H1 (cell line): ENCODE results near the gene CELF2. TPM values are rescaled to one million over a fixed set of nuclear protein-coding genes. Genes with fewer than 3 reads are reported as not detected.

Experiments
- CTCF ChIA-PET: fragments of 300-600 bp; sonication (Branson Sonifier 250); formaldehyde crosslinking; loops from one replicate; lab custom pipeline; 2021; ENCODE audit not compliant: partially characterized antibody; lab: Charles Lee
- POLR2A ChIA-PET: fragments of 300-600 bp; sonication (Branson Sonifier 250); formaldehyde crosslinking; loops from one replicate; lab custom pipeline; 2021; ENCODE audit warnings: inconsistent platforms; ENCODE audit not compliant: partially characterized antibody; lab: Charles Lee
- DNase-seq, 2 experiments: peaks; one replicate each; pipeline versions ENCODE4 v3.0.0 to v3.0.0-alpha.2; 2010 to 2022; ENCODE audit warnings: low spot score in 2 of 2, low read depth in 1 of 2, mixed read lengths in 1 of 2
- FAIRE-seq: peaks from 2 replicates; lab custom pipeline; 2011; peaks lifted over from hg19 to GRCh38; lab: Jason Lieb, UNC
- H2AFZ ChIP-seq: 2 replicates; pipeline ENCODE4 v1.8.1; 2012; ENCODE audit warnings: low read length, inconsistent platforms
- H2AK5ac ChIP-seq: 2 replicates; pipeline ENCODE4 v1.6.1; 2013; ENCODE audit warnings: low read depth, low read length
- H2BK120ac ChIP-seq: replicated peaks from 2 replicates; pipeline ENCODE3; 2013; ENCODE audit warnings: low read depth, low read length, inconsistent platforms
- H2BK12ac ChIP-seq: 2 replicates; pipeline ENCODE4 v1.6.1; 2013; ENCODE audit warnings: low read depth, low read length
- H2BK15ac ChIP-seq: 2 replicates; pipeline ENCODE4 v1.6.1; 2013; ENCODE audit warnings: low read length
- H2BK20ac ChIP-seq: 2 replicates; pipeline ENCODE4 v1.6.1; 2013; ENCODE audit warnings: low read length
- H2BK5ac ChIP-seq: 2 replicates; pipeline ENCODE4 v1.6.1; 2013; ENCODE audit warnings: low read depth, low read length
- H3K14ac ChIP-seq: 2 replicates; pipeline ENCODE4 v1.6.1; 2013; ENCODE audit warnings: inconsistent platforms; ENCODE audit not compliant: insufficient read length
- H3K18ac ChIP-seq: 2 replicates; pipeline ENCODE4 v1.6.1; 2013; ENCODE audit warnings: low read length; ENCODE audit errors: extremely low read depth
- H3K23ac ChIP-seq: 2 replicates; pipeline ENCODE4 v1.6.1; 2013; ENCODE audit warnings: inconsistent platforms; ENCODE audit not compliant: insufficient read length
- H3K23me2 ChIP-seq: 2 replicates; pipeline ENCODE4 v1.6.1; 2013; ENCODE audit warnings: low read depth, low read length
- H3K27ac ChIP-seq: 2 replicates; pipeline ENCODE4 v1.6.1; 2011; ENCODE audit warnings: low read depth, low read length, inconsistent platforms
- H3K27me3 ChIP-seq, 4 experiments: replicated peaks in 1 of 4; 1 replicate in 1 of 4; 2 replicates in 3 of 4; pipeline versions ENCODE4 v1.6.1 to v1.8.1; 2011 to 2013; ENCODE audit warnings: low read length in 3 of 4, mild to moderate bottlenecking in 3 of 4, inconsistent platforms in 2 of 4, mixed read lengths in 2 of 4, moderate library complexity in 1 of 4; ENCODE audit not compliant: control insufficient read depth in 3 of 4, insufficient read depth in 3 of 4; ENCODE audit errors: extremely low read depth in 1 of 4
- H3K36me3 ChIP-seq, 4 experiments: 2 replicates each; pipeline versions ENCODE4 v1.6.1 to v1.8.1; 2011 to 2013; ENCODE audit warnings: mild to moderate bottlenecking in 4 of 4, low read length in 3 of 4, moderate library complexity in 2 of 4, control low read depth in 1 of 4, inconsistent platforms in 1 of 4; ENCODE audit not compliant: insufficient read depth in 4 of 4, control insufficient read depth in 2 of 4
- H3K4ac ChIP-seq: replicated peaks from 2 replicates; pipeline ENCODE3; 2013; ENCODE audit warnings: low read length, low read depth, mixed read lengths, inconsistent platforms; ENCODE audit not compliant: insufficient read length
- H3K4me1 ChIP-seq, 4 experiments: replicated peaks in 1 of 4; 1 replicate in 1 of 4; 2 replicates in 3 of 4; pipeline versions ENCODE4 v1.6.1 to v1.8.1; 2011 to 2013; ENCODE audit warnings: low read length in 3 of 4, inconsistent platforms in 2 of 4, mixed read lengths in 1 of 4; ENCODE audit not compliant: insufficient read depth in 4 of 4, control insufficient read depth in 3 of 4
- H3K4me2 ChIP-seq, 2 experiments: 2 replicates each; pipeline versions ENCODE4 v1.6.1 to v1.8.1; 2011 to 2013; ENCODE audit warnings: low read depth in 2 of 2, low read length in 2 of 2, control low read depth in 1 of 2, inconsistent platforms in 1 of 2, mild to moderate bottlenecking in 1 of 2; ENCODE audit not compliant: insufficient read depth in 1 of 2
- H3K4me3 ChIP-seq, 4 experiments: fragments of 200-600, 300-600 bp in 1 of 4; sonication (generic), shearing (Covaris generic), sonication (Bioruptor Twin) in 1 of 4; 2 replicates each; pipeline versions ENCODE4 v1.5.1 to v1.8.1; 2011 to 2016; ENCODE audit warnings: low read length in 4 of 4, low read depth in 3 of 4, control low read depth in 2 of 4, inconsistent platforms in 2 of 4, mild to moderate bottlenecking in 2 of 4, mixed read lengths in 1 of 4, moderate library complexity in 1 of 4; ENCODE audit not compliant: insufficient read depth in 2 of 4; ENCODE audit errors: extremely low read depth in 1 of 4
- H3K56ac ChIP-seq: replicated peaks from 2 replicates; pipeline ENCODE3; 2013; ENCODE audit warnings: low read depth, mild to moderate bottlenecking, mixed read lengths, low read length, inconsistent platforms; ENCODE audit not compliant: insufficient read length
- H3K79me1 ChIP-seq: 2 replicates; pipeline ENCODE4 v1.6.1; 2013; ENCODE audit warnings: low read depth, low read length, control low read depth
- H3K79me2 ChIP-seq, 2 experiments: 2 replicates each; pipeline versions ENCODE4 v1.6.1 to v1.8.1; 2012 to 2013; ENCODE audit warnings: low read length in 2 of 2, mild to moderate bottlenecking in 2 of 2, inconsistent platforms in 1 of 2; ENCODE audit not compliant: insufficient read depth in 2 of 2, control insufficient read depth in 1 of 2
- H3K9ac ChIP-seq, 4 experiments: replicated peaks in 1 of 4; 1 replicate in 1 of 4; 2 replicates in 3 of 4; pipeline versions ENCODE4 v1.6.1 to v1.8.1; 2011 to 2013; ENCODE audit warnings: low read depth in 3 of 4, low read length in 3 of 4, control low read depth in 2 of 4, mild to moderate bottlenecking in 2 of 4, moderate library complexity in 2 of 4, inconsistent platforms in 1 of 4; ENCODE audit errors: extremely low read depth in 1 of 4
- H3K9me3 ChIP-seq, 2 experiments: 2 replicates each; pipeline versions ENCODE4 v1.6.1 to v1.8.1; 2012 to 2013; ENCODE audit warnings: mild to moderate bottlenecking in 2 of 2, moderate library complexity in 2 of 2, control low read depth in 1 of 2, inconsistent platforms in 1 of 2, low read depth in 1 of 2, low read length in 1 of 2, mixed read lengths in 1 of 2; ENCODE audit not compliant: insufficient read depth in 2 of 2
- H4K20me1 ChIP-seq, 2 experiments: replicated peaks in 1 of 2; 2 replicates each; pipeline versions ENCODE3 to v1.8.1; 2011 to 2013; ENCODE audit warnings: inconsistent platforms in 2 of 2, low read length in 2 of 2, mild to moderate bottlenecking in 1 of 2; ENCODE audit not compliant: insufficient read depth in 2 of 2, control insufficient read depth in 1 of 2
- H4K5ac ChIP-seq: 2 replicates; pipeline ENCODE4 v1.6.1; 2013; ENCODE audit warnings: low read length, low read depth, mixed read lengths, inconsistent platforms; ENCODE audit not compliant: insufficient read length
- H4K8ac ChIP-seq: 2 replicates; pipeline ENCODE4 v1.8.0; 2013; ENCODE audit warnings: mild to moderate bottlenecking, moderate library complexity, low read length, inconsistent platforms; ENCODE audit not compliant: insufficient read depth; ENCODE audit errors: extremely low read depth
- H4K91ac ChIP-seq: replicated peaks from 2 replicates; pipeline ENCODE3; 2013; ENCODE audit warnings: low read length, mixed read lengths, inconsistent platforms; ENCODE audit not compliant: insufficient read length
- BCL11A ChIP-seq, 2 experiments: IDR thresholded peaks; one replicate each; pipeline ENCODE4 v1.6.1; 2011; ENCODE audit warnings: low read depth in 2 of 2, low read length in 2 of 2, mild to moderate bottlenecking in 2 of 2
- GTF2F1 ChIP-seq: IDR thresholded peaks from 2 replicates; pipeline ENCODE4 v1.6.1; 2012; ENCODE audit warnings: low read depth, low read length, improper control_type of control experiment, borderline replicate concordance
- NANOG ChIP-seq: IDR thresholded peaks from 2 replicates; pipeline ENCODE4 v1.6.1; 2011; ENCODE audit warnings: low read length, low read depth, mild to moderate bottlenecking, inconsistent platforms; ENCODE audit not compliant: insufficient read depth, poor library complexity, severe bottlenecking
- PHF8 ChIP-seq: fragments of 200-600 bp; sonication (generic); conservative IDR thresholded peaks from 2 replicates; pipeline ENCODE4 v1.7.1; 2012; ENCODE audit warnings: low read depth, mild to moderate bottlenecking, inconsistent platforms, low read length, moderate library complexity
- RNF2 ChIP-seq: fragments of 200-900, 300-1000 bp; sonication (generic); IDR thresholded peaks from 2 replicates; pipeline ENCODE4 v1.7.1; 2016; ENCODE audit warnings: borderline replicate concordance, low read depth, mild to moderate bottlenecking, antibody characterized with exemption, low read length; ENCODE audit not compliant: poor library complexity, severe bottlenecking; ENCODE audit errors: missing control alignments
- SP4 ChIP-seq: IDR thresholded peaks from 2 replicates; pipeline ENCODE4 v1.6.1; 2012; ENCODE audit warnings: low read length, inconsistent platforms
- WGBS, 2 experiments: shearing (Covaris generic) in 1 of 2; methylation state at CpG; one replicate each; pipeline versions ENCODE4 v1.1.6 to v1.1.7; 2013 to 2015; ENCODE audit warnings: low lambda C conversion rate in 2 of 2, mixed read lengths in 2 of 2, inconsistent platforms in 1 of 2, low coverage in 1 of 2, missing lambda C conversion rate in 1 of 2; ENCODE audit not compliant: insufficient replicate concordance in 2 of 2, insufficient coverage in 1 of 2, insufficient read length in 1 of 2; ENCODE audit errors: extremely low coverage in 1 of 2, missing lambda C conversion rate in 1 of 2; 5-methylcytosine and 5-hydroxymethylcytosine counted together
- polyA plus RNA-seq, 7 experiments: library from polyadenylated mRNA; depleted of rRNA in 3 of 7; stranded (reverse) in 5 of 7; unstranded in 2 of 7; fragments of >200 nt in 5 of 7; fragments of 200-250 nt in 2 of 7; gene quantifications; 1 replicate in 5 of 7; 2 replicates in 1 of 7; 4 replicates in 1 of 7; pipeline versions ENCODE4 v1.2.1 to v1.2.3, GENCODE V29; 2011 to 2013; ENCODE audit warnings: missing spikeins in 2 of 7, mixed read lengths in 2 of 7
- total RNA-seq: library from RNA; stranded (reverse); fragmentation: NEBNext Ultra II Directional; extraction: Animal tissue kit (Norgen Biotek cat#: 25700); gene quantifications from 2 replicates; pipeline ENCODE4 v1.2.1, GENCODE V29; 2021

The CELF2 gene
- total and polyA plus RNA-seq, 2 of the 8 experiments (the other 6 are each of a cell fraction or from before 2014, with no cell fraction given): 18.3 to 22.7 TPM

DNA sequence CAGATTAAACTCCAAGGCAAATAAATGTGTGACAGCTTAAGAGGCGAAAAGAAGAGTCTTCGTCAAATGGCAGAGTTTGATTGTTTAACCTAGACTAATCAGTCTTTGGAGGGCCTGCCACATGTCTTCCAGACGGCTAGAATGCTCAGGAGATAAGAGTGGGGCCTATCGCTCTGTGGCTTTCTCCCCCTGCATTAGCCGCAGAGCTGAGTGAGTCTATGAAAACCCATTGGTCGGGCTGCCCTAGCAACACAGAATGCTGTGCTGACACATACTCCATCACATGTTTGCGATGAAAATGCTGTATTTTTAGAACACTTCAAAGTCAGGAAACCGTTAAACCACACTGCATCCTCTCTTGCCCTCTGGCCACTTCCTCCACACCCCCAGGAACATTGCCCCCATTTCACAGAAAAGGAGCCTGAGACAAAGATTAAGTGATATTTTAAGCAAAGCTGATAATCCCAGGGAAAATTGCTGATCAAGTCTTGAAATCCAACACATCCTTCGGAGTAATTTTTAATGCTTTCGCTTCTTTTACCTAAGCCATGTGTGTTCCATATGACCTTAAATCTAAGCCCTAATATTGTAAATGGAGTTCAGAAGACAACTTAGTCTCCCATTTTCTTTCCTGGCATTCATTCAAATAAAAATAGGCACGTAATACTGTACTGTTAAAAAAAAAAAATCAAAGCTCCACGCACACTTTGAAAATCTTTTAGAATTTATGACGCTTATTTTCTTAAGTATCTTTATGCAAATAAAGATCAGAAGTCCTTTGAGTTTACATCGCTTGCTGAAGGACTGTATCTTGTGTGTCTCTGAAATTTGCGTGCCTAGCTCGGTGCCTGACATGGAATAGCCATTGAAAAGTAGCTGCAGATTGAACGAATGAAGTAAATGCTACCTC lies 161.2 kb downstream of the CELF2 start:
- DNase-seq: no peak
- Histone ChIP-seq H3K79me1 (no peaks in the 10 kb centered on the region; the same call in 1 of the 2 replicates), H4K8ac (no peak overlapping the region), H3K9ac (no peak overlapping the region), H3K23me2 (no peaks in the 10 kb centered on the region), H3K4me2 (no peak overlapping the region), H3K36me3 (peaks cover 0 to 3% (median 0%) of the 10 kb centered on the region in 4 experiments; a peak in 2 of 8 replicates), H3K4me3 (no peak overlapping the region), H3K4me1 (peaks cover 0 to 8% (median under 1%) of the 10 kb centered on the region in 4 experiments; a peak in 2 of 7 replicates)
- 90% methylated on average over 17 of the region's 17 CpGs; no CpG with 5 or more reads in 1 of the 2 experiments for whole genome bisulfite sequencing, 2 experiments
- CTCF ChIA-PET: interaction anchor here (0.7 to 1.3 kb wide), 4 partner anchors 12 to 161 kb away, joined by 3 to 4 read pairs (median 3); no protein-coding TSS in a partner anchor
- TF ChIP-seq PHF8 (no peak), RNF2 (no peak), GTF2F1 (no peak), SP4 (no peak), NANOG (no peak), BCL11A (IDR thresholded peaks at IDR 0.05; ENCODE audit: low read depth in 2 of 2, low read length in 2 of 2) (no peak)
- TF ChIP-seq, all 59 proteins: peak for 0
- Histone ChIP-seq H3K18ac (no peak overlapping the region), H4K5ac (no peak overlapping the region), H2BK15ac (no peak overlapping the region), H2BK12ac (no peak overlapping the region), H2AK5ac (no peak overlapping the region), H3K27me3 (no peaks in the 10 kb centered on the region), H3K4ac (no peak overlapping the region), H2BK5ac (no peak overlapping the region), H3K9me3 (no peaks in the 10 kb centered on the region), H3K14ac (no peak overlapping the region), H3K27ac (no peak overlapping the region), H2AFZ (no peak overlapping the region), H2BK120ac (no peak overlapping the region), H2BK20ac (no peak overlapping the region), H4K91ac (no peak overlapping the region), H4K20me1 (no peaks in the 10 kb centered on the region), H3K56ac (no peak overlapping the region), H3K79me2 (no peaks in the 10 kb centered on the region; a peak in 1 of 4 replicates), H3K23ac (no peak overlapping the region)
- no peak for FAIRE-seq
- POLR2A ChIA-PET: interaction anchor here (0.8 kb wide), 2 partner anchors 15 to 30 kb away, joined by 3 read pairs; no protein-coding TSS in a partner anchor
